ENCODE results near the gene CHAD. TPM values are rescaled to one million over a fixed set of nuclear protein-coding genes. Genes with fewer than 3 reads are reported as not detected.

Gene CHAD
- total RNA-seq, 1 experiment from 2014 or later: 0.57 TPM

DNA sequence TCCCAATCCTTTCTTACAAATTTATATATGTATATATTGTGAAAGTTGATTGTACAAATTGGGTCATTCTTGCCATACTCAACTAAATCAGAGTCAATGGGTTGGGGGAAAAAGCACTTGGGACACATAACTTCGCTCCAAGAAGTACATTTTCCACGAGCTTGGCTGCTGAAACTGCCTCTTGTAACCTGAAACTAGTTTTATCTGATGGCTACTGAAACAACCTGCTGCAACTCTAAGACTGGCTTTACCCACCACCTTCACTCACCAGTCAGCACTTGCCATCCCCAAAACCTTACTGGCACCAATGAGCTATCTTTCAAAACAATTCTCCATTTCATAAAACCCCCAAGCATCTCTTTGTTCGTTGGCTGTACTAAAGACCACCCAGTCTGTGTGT is 25.1 kb upstream of the CHAD start:
- Histone ChIP-seq H3K4me2 (ENCODE audit: insufficient read depth, insufficient read length, low read length) (no peak overlapping the region), H2BK12ac (ENCODE audit: insufficient read length, low read depth, low read length) (no peak overlapping the region), H3T11ph (ENCODE audit: low read length) (no peak overlapping the region), H3K23ac (ENCODE audit: insufficient read length, low read depth, low read length) (no peak overlapping the region), H3K23me2 (ENCODE audit: insufficient read length, low read depth, low read length, poor library complexity, severe bottlenecking) (no peaks in the 10 kb centered on the region), H3K79me1 (ENCODE audit: insufficient read depth, low read depth, low read length, poor library complexity, severe bottlenecking) (no peaks in the 10 kb centered on the region), H3K9me3 (ENCODE audit: control insufficient read depth, low read depth, low read length) (no peaks in the 10 kb centered on the region), H2BK5ac (ENCODE audit: insufficient read length, low read length) (no peak overlapping the region), H3K79me2 (ENCODE audit: insufficient read depth, low read length) (no peaks in the 10 kb centered on the region), H2BK20ac (ENCODE audit: low read depth, low read length, poor library complexity, severe bottlenecking) (no peak overlapping the region), H2BK120ac (ENCODE audit: low read depth, low read length, poor library complexity, severe bottlenecking) (no peak overlapping the region), H3K9ac (ENCODE audit: extremely low read depth, insufficient read length, low read length) (no peak overlapping the region), H3K4me1 (ENCODE audit: insufficient read depth, low read length) (no peaks in the 10 kb centered on the region), H3K27me3 (ENCODE audit: insufficient read depth, low read length) (no peaks in the 10 kb centered on the region), H4K91ac (ENCODE audit: insufficient read length, low read depth, low read length) (no peak overlapping the region), H4K5ac (ENCODE audit: insufficient read length, low read depth, low read length) (no peak overlapping the region), H2AK5ac (ENCODE audit: insufficient read length, low read length) (no peak overlapping the region), H3K27ac (ENCODE audit: insufficient read length, low read depth, low read length) (no peak overlapping the region), H2BK15ac (ENCODE audit: low read depth, low read length) (no peak overlapping the region), H4K20me1 (ENCODE audit: control insufficient read depth, insufficient read depth, insufficient read length) (no peaks in the 10 kb centered on the region), H3K14ac (ENCODE audit: insufficient read depth, low read length) (no peak overlapping the region), H3K4ac (ENCODE audit: low read depth, low read length) (no peak overlapping the region), H3K18ac (ENCODE audit: insufficient read length, low read depth, low read length) (no peak overlapping the region), H3K56ac (ENCODE audit: insufficient read length, low read depth, low read length) (no peak overlapping the region), H4K8ac (replicated peaks; ENCODE audit: insufficient read length, low read depth, low read length) (no peak overlapping the region), H2AFZ (ENCODE audit: low read length) (no peak overlapping the region)
- H3K9me3 Mint-ChIP-seq: no peaks in the 10 kb centered on the region
- peaks cover 2 to 7% of the 10 kb centered on the region in 2 experiments; a peak in 3 of 4 replicates for H3K4me1 Mint-ChIP-seq
- TF ChIP-seq, protein P1, sequence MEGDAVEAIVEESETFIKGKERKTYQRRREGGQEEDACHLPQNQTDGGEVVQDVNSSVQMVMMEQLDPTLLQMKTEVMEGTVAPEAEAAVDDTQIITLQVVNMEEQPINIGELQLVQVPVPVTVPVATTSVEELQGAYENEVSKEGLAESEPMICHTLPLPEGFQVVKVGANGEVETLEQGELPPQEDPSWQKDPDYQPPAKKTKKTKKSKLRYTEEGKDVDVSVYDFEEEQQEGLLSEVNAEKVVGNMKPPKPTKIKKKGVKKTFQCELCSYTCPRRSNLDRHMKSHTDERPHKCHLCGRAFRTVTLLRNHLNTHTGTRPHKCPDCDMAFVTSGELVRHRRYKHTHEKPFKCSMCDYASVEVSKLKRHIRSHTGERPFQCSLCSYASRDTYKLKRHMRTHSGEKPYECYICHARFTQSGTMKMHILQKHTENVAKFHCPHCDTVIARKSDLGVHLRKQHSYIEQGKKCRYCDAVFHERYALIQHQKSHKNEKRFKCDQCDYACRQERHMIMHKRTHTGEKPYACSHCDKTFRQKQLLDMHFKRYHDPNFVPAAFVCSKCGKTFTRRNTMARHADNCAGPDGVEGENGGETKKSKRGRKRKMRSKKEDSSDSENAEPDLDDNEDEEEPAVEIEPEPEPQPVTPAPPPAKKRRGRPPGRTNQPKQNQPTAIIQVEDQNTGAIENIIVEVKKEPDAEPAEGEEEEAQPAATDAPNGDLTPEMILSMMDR (conservative IDR thresholded peaks at IDR 0.05): no peak
- H3K36me3 Mint-ChIP-seq (ENCODE audit: insufficient read depth in 1 of 3, low read depth in 3 of 3): no peaks in the 10 kb centered on the region
- no peak overlapping the region for H3K4me3 Mint-ChIP-seq
- WGBS (ENCODE audit: extremely low coverage, insufficient read length, low lambda C conversion rate): no CpG with 5 or more reads among the region's 3 CpGs
- H3K27ac Mint-ChIP-seq: no peak overlapping the region
- no peak for DNase-seq
- H3K27me3 Mint-ChIP-seq (ENCODE audit: low read depth): peaks cover 3% of the 10 kb centered on the region; the same call in 1 of the 2 replicates

Data from H9 (cell line).